DOHH2 (cell line): ENCODE data around the gene BCL3.

ENCODE experiments used
- H3F3A ChIP-seq: fragments of 200-600 bp; sonication (generic), shearing (Covaris generic); 2 replicates; pipeline ENCODE4 v1.6.0; 2016; ENCODE audit warnings: antibody characterized with exemption, mild to moderate bottlenecking; ENCODE audit not compliant: control insufficient read depth, insufficient read depth
- H3K27ac ChIP-seq: fragments of 200-600 bp; sonication (generic); 2 replicates; pipeline ENCODE4 v1.5.1; 2014; ENCODE audit warnings: low read depth, mild to moderate bottlenecking, low read length, moderate library complexity
- H3K27me3 ChIP-seq: fragments of 200-600 bp; sonication (generic); 2 replicates; pipeline ENCODE4 v1.6.1; 2014; ENCODE audit warnings: mild to moderate bottlenecking, low read length, mixed read lengths; ENCODE audit not compliant: control insufficient read depth
- H3K36me3 ChIP-seq: fragments of 200-600 bp; sonication (generic); 2 replicates; pipeline ENCODE4 v1.6.1; 2014; ENCODE audit warnings: mild to moderate bottlenecking, low read length, moderate library complexity, mixed read lengths; ENCODE audit not compliant: control insufficient read depth
- H3K4me1 ChIP-seq: fragments of 200-600 bp; sonication (generic); 2 replicates; pipeline ENCODE4 v1.6.1; 2014; ENCODE audit warnings: mild to moderate bottlenecking, low read length, mixed read lengths; ENCODE audit not compliant: control insufficient read depth
- H3K4me2 ChIP-seq: fragments of 200-600 bp; sonication (generic); 2 replicates; pipeline ENCODE4 v1.6.0; 2014; ENCODE audit warnings: mild to moderate bottlenecking, low read length, moderate library complexity
- H3K4me3 ChIP-seq: fragments of 200-600 bp; sonication (generic); 2 replicates; pipeline ENCODE4 v1.5.1; 2014; ENCODE audit warnings: mild to moderate bottlenecking, low read length, mixed read lengths
- H3K79me2 ChIP-seq: fragments of 200-600 bp; sonication (generic); 2 replicates; pipeline ENCODE4 v1.6.1; 2014; ENCODE audit warnings: mild to moderate bottlenecking, low read length, mixed read lengths; ENCODE audit not compliant: control insufficient read depth
- H3K9me2 ChIP-seq: fragments of 200-600 bp; sonication (generic); replicated peaks from 2 replicates; pipeline ENCODE4 v1.6.1; 2014; ENCODE audit warnings: mild to moderate bottlenecking, low read length, mixed read lengths; ENCODE audit not compliant: control insufficient read depth
- H3K9me3 ChIP-seq: fragments of 200-600 bp; sonication (generic); 2 replicates; pipeline ENCODE4 v1.6.1; 2014; ENCODE audit warnings: antibody characterized with exemption, low read length, mixed read lengths; ENCODE audit not compliant: control insufficient read depth, insufficient read depth
- H4K20me1 ChIP-seq: fragments of 200-600 bp; sonication (generic); 2 replicates; pipeline ENCODE4 v1.6.0; 2014; ENCODE audit warnings: low read depth, mild to moderate bottlenecking, antibody characterized with exemption, low read length, moderate library complexity; ENCODE audit not compliant: control insufficient read depth, insufficient read depth
- CTCF ChIP-seq: fragments of 200-600 bp; sonication (generic); IDR thresholded peaks from one replicate; pipeline ENCODE4 v1.5.1; 2014; ENCODE audit warnings: antibody characterized with exemption, mild to moderate bottlenecking, low read depth, low read length; ENCODE audit not compliant: poor library complexity, severe bottlenecking
- EZH2phosphoT487 ChIP-seq: fragments of 200-600 bp; sonication (generic); IDR thresholded peaks from 2 replicates; pipeline ENCODE4 v1.6.1; 2017; ENCODE audit warnings: borderline replicate concordance, mild to moderate bottlenecking, antibody characterized with exemption, low read length, moderate library complexity, mixed read lengths

BCL3 gene

GRCh38 chr19:44788971-44789370 is 40.5 kb downstream of the BCL3 start:
- no peak overlapping the region for H3K4me3 ChIP-seq
- TF ChIP-seq CTCF (no peak), EZH2phosphoT487 (no peak)
- no peaks in the 10 kb centered on the region for H3F3A ChIP-seq
- H3K4me2 ChIP-seq = no peak overlapping the region
- no peak overlapping the region for H3K27ac ChIP-seq
- H3K36me3 ChIP-seq = no peaks in the 10 kb centered on the region
- H3K27me3 ChIP-seq = no peaks in the 10 kb centered on the region
- no peaks in the 10 kb centered on the region for H3K9me2 ChIP-seq
- H4K20me1 ChIP-seq = no peaks in the 10 kb centered on the region
- no peaks in the 10 kb centered on the region for H3K79me2 ChIP-seq
- peaks cover 7% of the 10 kb centered on the region for H3K4me1 ChIP-seq
- no peaks in the 10 kb centered on the region for H3K9me3 ChIP-seq

GRCh38 chr19:44789943-44790483 is 41.5 kb downstream of the BCL3 start:
- H3K27me3 ChIP-seq = no peaks in the 10 kb centered on the region
- H3K27ac ChIP-seq = no peak overlapping the region
- H3K9me3 ChIP-seq = no peaks in the 10 kb centered on the region
- no peaks in the 10 kb centered on the region for H3K9me2 ChIP-seq
- H3K36me3 ChIP-seq = no peaks in the 10 kb centered on the region
- no peak for TF ChIP-seq EZH2phosphoT487
- TF ChIP-seq CTCF = no peak
- H3K4me1 ChIP-seq = no peaks in the 10 kb centered on the region
- H3K4me3 ChIP-seq = no peak overlapping the region
- no peaks in the 10 kb centered on the region for H4K20me1 ChIP-seq
- H3K79me2 ChIP-seq = no peaks in the 10 kb centered on the region
- H3K4me2 ChIP-seq = no peak overlapping the region
- H3F3A ChIP-seq = no peaks in the 10 kb centered on the region

GRCh38 chr19:44792281-44792680 is 43.8 kb downstream of the BCL3 start:
- H3K27me3 ChIP-seq = 0 out of 2 replicates have a peak, but pooled peaks cover 11% of the 10 kb centered on the region
- H3K4me3 ChIP-seq = no peak overlapping the region
- no peak overlapping the region for H3K4me2 ChIP-seq
- no peaks in the 10 kb centered on the region for H4K20me1 ChIP-seq
- H3K4me1 ChIP-seq = no peaks in the 10 kb centered on the region
- H3K36me3 ChIP-seq = no peaks in the 10 kb centered on the region
- no peak overlapping the region for H3K27ac ChIP-seq
- no peaks in the 10 kb centered on the region for H3K79me2 ChIP-seq
- H3K9me3 ChIP-seq = no peaks in the 10 kb centered on the region
- no peaks in the 10 kb centered on the region for H3F3A ChIP-seq
- TF ChIP-seq EZH2phosphoT487 (no peak), CTCF (no peak)
- H3K9me2 ChIP-seq = no peaks in the 10 kb centered on the region
